Ovary (tissue), 3 donors: ENCODE data around the gene HOXA13.

Source experiments
- CTCF ChIP-seq, 3 donors: fragments of 450-650 bp in 2 of 3; fragments of 200-600 bp in 1 of 3; IDR thresholded peaks; one replicate each; pipeline versions ENCODE4 v1.5.1 to v1.8.0; 2016 to 2022; ENCODE audit warnings: antibody characterized with exemption in 3 of 3, mild to moderate bottlenecking in 1 of 3
- POLR2A ChIP-seq: fragments of 450-650 bp; IDR thresholded peaks from one replicate; pipeline ENCODE4 v1.6.1; 2017; ENCODE audit warnings: antibody characterized with exemption, mild to moderate bottlenecking, moderate library complexity
- donor health status: DM: no; HTN: no; CAD: no.

- no peak for TF ChIP-seq CTCF (IDR thresholded peaks at IDR 0.05)
- TF ChIP-seq POLR2A: no peak
Measured at GRCh38 chr7:27181795-27182275, 18.1 kb downstream of the HOXA13 start.
